Tibial artery (tissue), 4 donors: ENCODE measurements around the gene GPC2.
"Not testable (repeated sequence)": the region's sequence is repeated elsewhere in the genome, so short reads cannot be mapped to it uniquely, and the experiment has no call there.

Source experiments
- DNase-seq, 2 donors: peaks; one replicate each; pipeline ENCODE4 v3.0.0-alpha.2; 2019
- H3K27ac ChIP-seq, 2 donors: fragments of 200-600 bp; sonication (generic) in 1 of 2; 1 replicate in 1 of 2; 2 replicates in 1 of 2; pipeline ENCODE4 v1.5.1; 2018 to 2019; ENCODE audit warnings: mild to moderate bottlenecking in 1 of 2
- H3K27me3 ChIP-seq, 2 donors: fragments of 200-600 bp; sonication (generic) in 1 of 2; one replicate each; pipeline versions ENCODE4 v1.5.1 to v1.6.0; 2016 to 2019
- H3K36me3 ChIP-seq, 3 donors: fragments of 200-600 bp; sonication (generic) in 2 of 3; one replicate each; pipeline ENCODE4 v1.5.1; 2016 to 2019; ENCODE audit warnings: mild to moderate bottlenecking in 2 of 3
- H3K4me1 ChIP-seq, 4 donors: fragments of 200-600 bp; sonication (generic) in 2 of 4; 1 replicate in 3 of 4; 2 replicates in 1 of 4; pipeline ENCODE4 v1.5.1; 2016 to 2019
- H3K4me3 ChIP-seq, 2 donors: fragments of 200-600 bp; sonication (generic) in 1 of 2; 1 replicate in 1 of 2; 2 replicates in 1 of 2; pipeline ENCODE4 v1.5.1; 2018 to 2019; ENCODE audit warnings: mild to moderate bottlenecking in 2 of 2
- H3K9me3 ChIP-seq, 3 donors: fragments of 200-600 bp; sonication (generic) in 1 of 3; one replicate each; pipeline ENCODE4 v1.5.1; 2016 to 2019
- CTCF ChIP-seq, 2 experiments: fragments of 200-600 bp in 1 of 2; fragments of 450-650 bp in 1 of 2; IDR thresholded peaks; one replicate each; pipeline ENCODE4 v1.5.1; 2017 to 2019; ENCODE audit warnings: antibody characterized with exemption in 2 of 2, mild to moderate bottlenecking in 1 of 2, moderate library complexity in 1 of 2
- intact Hi-C: fragments of 100-400 bp; cut with DNase I; formaldehyde crosslinking; loops from one replicate; pipeline ENCODE4 v1.15.0; 2023; ENCODE audit warnings: low total_unique reads

The GPC2 gene

DNA sequence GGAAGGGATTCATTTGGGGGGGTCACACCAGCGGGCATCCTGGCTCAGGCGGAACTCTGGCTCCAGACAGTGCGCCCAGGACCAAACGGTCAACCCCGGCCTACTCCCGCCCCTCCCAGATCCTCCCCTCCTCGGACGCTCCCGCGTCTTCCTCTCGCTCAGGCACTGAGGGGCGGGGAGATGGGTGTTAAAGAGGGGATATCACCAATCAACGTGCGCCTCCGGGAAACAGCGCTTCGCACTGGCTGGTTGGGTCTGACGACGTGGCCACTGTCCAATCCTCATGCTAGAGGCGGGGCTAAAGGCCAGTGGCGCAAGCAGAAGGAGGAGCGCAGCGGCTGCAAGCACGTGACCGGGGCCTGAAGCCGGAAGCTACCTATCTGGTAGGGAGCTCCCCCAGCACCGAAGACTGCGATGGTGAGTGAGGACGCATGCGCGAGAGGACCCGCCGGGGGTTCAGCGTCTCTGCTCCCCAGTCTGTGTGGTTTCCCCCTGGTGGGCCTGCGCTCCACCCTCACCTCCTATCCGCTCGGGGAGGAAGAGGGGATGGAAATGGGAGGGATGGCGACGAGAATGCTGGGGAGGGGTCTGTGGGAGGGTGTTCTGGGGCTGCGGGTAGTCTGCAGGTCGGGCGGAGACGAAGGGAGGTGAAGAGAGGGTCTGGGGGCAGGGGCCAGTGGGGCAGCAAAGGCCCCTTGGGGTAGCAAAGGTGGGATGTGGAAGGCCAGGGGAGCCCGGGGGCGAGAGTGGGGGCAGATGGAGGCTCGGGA is 28.4 kb downstream of the GPC2 start, which contains the start of gene LAMTOR4:
TSS of gene LAMTOR4 (plus strand) at position 360 of the 770 bp plus-strand sequence. CDS start at position 415, 55 bp downstream.
- peak; percentile 100 for DNase-seq
- intact Hi-C loops: loop anchor here (10.0 kb wide), 1 partner anchor 234 kb away; the partner anchor contains the start of gene TRIM4
- Histone ChIP-seq H3K27ac (peak within 1 kb of the TSS; percentile 89 to 91), H3K27me3 (no peaks in the 10 kb centered on the region), H3K36me3 (peaks cover 0 to 20% (median 6%) of the 10 kb centered on the region in 3 donors), H3K4me3 (peak within 1 kb of the TSS; percentile 88 to 91), H3K9me3 (no peaks in the 10 kb centered on the region), H3K4me1 (peaks cover 4 to 17% (median 13%) of the 10 kb centered on the region in 4 donors)
- TF ChIP-seq CTCF (IDR thresholded peaks at IDR 0.05): peak in 1 of 2 experiments; percentile 15

GRCh38 chr7:100148225-100148558 is 29.0 kb downstream of the GPC2 start:
- no peak for TF ChIP-seq CTCF (IDR thresholded peaks at IDR 0.05)

GRCh38 chr7:100147278-100147677 is 29.9 kb downstream of the GPC2 start:
- H3K4me3 ChIP-seq: no peak overlapping the region
- intact Hi-C loops: loop anchor here (10.0 kb wide), 1 partner anchor 232 kb away; the partner anchor contains the start of gene TRIM4

More at GRCh38 chr7:100148225-100148558, 29.0 kb downstream of the GPC2 start:
- peak overlapping the region; percentile 89 to 91 for H3K27ac ChIP-seq
- H3K4me1 ChIP-seq: peaks cover 4 to 17% (median 13%) of the 10 kb centered on the region in 4 donors
- no peaks in the 10 kb centered on the region for H3K27me3 ChIP-seq
- intact Hi-C loops: loop anchor here (10.0 kb wide), 1 partner anchor 233 kb away; the partner anchor contains the start of gene TRIM4
- no peak for DNase-seq
- no peaks in the 10 kb centered on the region for H3K9me3 ChIP-seq
- H3K36me3 ChIP-seq: peaks cover 0 to 14% (median under 1%) of the 10 kb centered on the region in 3 donors
- peak overlapping the region; percentile 88 to 91 for H3K4me3 ChIP-seq

GRCh38 chr7:100146350-100146749 is 30.8 kb downstream of the GPC2 start:
- not testable (repeated sequence) for H3K27ac ChIP-seq, H3K27me3 ChIP-seq, DNase-seq, H3K36me3 ChIP-seq, H3K4me3 ChIP-seq, H3K9me3 ChIP-seq
- intact Hi-C loops: loop anchor here (10.0 kb wide), 1 partner anchor 232 kb away; the partner anchor contains the start of gene TRIM4
- H3K4me1 ChIP-seq: peaks cover 4 to 17% (median 13%) of the 10 kb centered on the region in 4 donors

More at GRCh38 chr7:100147278-100147677, 29.9 kb downstream of the GPC2 start:
- TF ChIP-seq CTCF (IDR thresholded peaks at IDR 0.05): no peak
- Histone ChIP-seq H3K9me3 (no peaks in the 10 kb centered on the region), H3K36me3 (peaks cover 0 to 8% (median 0%) of the 10 kb centered on the region in 3 donors), H3K27me3 (no peaks in the 10 kb centered on the region), H3K27ac (no peak overlapping the region), H3K4me1 (peaks cover 4 to 17% (median 13%) of the 10 kb centered on the region in 4 donors)
- no peak for DNase-seq

DNA sequence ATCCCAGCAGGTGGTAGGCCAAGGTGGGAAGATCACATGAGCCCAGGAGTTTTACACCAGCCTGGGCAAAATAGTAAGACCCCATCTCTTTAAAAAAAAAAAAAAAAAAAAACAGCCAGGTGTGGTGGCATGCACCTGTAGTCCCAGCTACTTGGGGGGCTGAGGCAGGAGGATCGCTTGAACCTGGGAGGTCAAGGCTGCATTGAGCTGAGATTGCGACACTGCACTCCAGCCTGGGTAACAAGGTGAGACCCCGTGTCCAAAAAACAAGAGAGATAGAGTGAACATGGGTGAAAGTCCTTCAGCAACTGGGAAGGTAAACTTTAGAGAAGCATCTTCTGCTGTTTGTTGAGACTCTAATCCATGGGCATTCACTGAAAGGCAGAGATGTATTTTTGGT is 34.7 kb downstream of the GPC2 start:
- no peak for DNase-seq
- Histone ChIP-seq H3K27me3 (peaks cover 0 to 3% of the 10 kb centered on the region in 2 donors), H3K4me3 (no peak overlapping the region), H3K9me3 (no peaks in the 10 kb centered on the region), H3K27ac (no peak overlapping the region), H3K4me1 (no peaks in the 10 kb centered on the region), H3K36me3 (no peaks in the 10 kb centered on the region)
- no peak for TF ChIP-seq CTCF (IDR thresholded peaks at IDR 0.05)
- intact Hi-C loops: loop anchor here (10.0 kb wide), 1 partner anchor 228 kb away; the partner anchor contains the start of gene TRIM4

- no peaks in the 10 kb centered on the region for H3K9me3 ChIP-seq
- H3K27ac ChIP-seq: no peak overlapping the region
- DNase-seq: no peak
- H3K4me3 ChIP-seq: no peak overlapping the region
- no peaks in the 10 kb centered on the region for H3K4me1 ChIP-seq
- peaks cover 0 to 4% of the 10 kb centered on the region in 2 donors for H3K27me3 ChIP-seq
- intact Hi-C loops: loop anchor here (10.0 kb wide), 1 partner anchor 227 kb away; the partner anchor contains the start of gene TRIM4
- H3K36me3 ChIP-seq: no peaks in the 10 kb centered on the region
- TF ChIP-seq CTCF (IDR thresholded peaks at IDR 0.05): no peak
Measured at GRCh38 chr7:100141555-100141949, 35.6 kb downstream of the GPC2 start.
